Measurements from ENCODE around the gene ABHD12.
"Not testable (repeated sequence)": the region's sequence is repeated elsewhere in the genome, so short reads cannot be mapped to it uniquely, and the experiment has no call there.

ABHD12 gene

DNA sequence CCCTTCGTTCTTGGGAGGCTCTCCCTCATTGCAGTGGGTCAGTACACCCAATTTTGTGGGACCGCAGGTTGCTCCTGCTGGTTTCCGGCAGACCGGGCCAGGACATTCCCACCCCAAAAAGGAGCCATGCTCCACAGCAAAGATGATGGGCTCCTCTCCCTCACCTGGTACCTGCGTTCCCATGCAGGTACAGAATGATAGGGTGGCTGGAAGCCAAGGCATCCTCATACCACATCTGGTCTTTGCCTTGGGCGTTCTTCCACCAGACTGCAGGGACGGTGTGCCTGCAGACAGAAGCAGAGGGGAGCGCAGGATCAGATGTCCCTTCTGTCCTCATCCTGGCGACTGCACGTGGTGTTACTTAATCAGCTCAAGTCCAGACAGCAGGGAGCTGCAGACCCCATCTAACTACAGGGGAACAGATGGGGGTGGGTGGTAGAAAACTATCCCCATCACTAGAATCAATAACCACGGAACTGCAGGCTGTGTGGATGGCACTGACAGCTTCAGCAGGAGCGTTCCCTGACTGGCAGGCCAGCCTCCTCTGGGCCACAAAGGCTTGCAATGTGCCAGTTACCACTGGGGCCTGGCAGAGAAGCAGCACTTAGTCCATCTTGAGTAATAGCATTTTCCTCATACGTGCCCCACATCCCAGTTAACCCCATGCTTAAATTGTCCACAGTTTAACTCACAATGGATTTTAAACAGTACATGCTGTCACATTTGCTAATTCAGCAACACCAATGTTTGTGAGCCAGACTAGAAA, 70.4 kb downstream of the ABHD12 start:
- no peak for DNase-seq

DNA sequence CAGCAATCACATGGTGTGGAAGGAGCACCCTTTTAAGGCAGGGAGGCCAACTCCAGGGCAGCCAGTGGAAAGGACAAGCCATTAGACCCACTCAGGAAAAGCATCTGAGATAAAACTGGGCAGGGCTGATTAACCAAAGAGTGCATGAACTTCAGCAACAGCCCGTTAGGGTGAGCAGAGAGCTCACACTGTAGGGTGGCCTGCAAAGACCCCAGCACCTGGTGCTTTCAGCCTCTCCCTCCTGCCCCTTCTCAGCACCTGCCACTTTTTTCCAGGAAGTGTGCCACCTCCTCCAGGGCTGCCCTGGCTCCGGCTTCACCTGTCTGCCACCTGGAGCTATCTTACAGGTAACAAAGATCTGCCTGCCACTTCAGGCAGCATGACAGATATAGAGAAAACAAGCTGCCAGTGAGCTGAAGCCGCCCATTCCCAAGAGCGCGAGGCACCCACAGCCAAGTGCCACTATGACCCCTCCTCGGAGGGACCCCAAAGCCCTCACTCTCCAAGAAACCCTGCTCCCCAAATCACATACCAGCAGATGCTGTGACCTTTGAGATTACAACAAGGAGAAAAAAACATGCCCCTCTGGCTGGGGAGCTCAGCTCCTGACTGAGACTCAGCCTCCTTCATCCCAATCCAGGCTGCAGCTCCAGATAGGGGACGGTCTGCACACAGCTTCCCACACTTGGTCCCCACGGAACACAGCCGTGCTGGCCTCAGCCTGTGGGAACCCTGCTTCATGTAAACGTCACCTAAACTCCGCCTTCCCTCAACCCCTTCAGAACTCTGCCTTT, 71.2 kb downstream of the ABHD12 start:
- DNase-seq: no peak

GRCh38 chr20:25318471-25319240, 72.0 kb downstream of the ABHD12 start:
- no peak for DNase-seq

DNA sequence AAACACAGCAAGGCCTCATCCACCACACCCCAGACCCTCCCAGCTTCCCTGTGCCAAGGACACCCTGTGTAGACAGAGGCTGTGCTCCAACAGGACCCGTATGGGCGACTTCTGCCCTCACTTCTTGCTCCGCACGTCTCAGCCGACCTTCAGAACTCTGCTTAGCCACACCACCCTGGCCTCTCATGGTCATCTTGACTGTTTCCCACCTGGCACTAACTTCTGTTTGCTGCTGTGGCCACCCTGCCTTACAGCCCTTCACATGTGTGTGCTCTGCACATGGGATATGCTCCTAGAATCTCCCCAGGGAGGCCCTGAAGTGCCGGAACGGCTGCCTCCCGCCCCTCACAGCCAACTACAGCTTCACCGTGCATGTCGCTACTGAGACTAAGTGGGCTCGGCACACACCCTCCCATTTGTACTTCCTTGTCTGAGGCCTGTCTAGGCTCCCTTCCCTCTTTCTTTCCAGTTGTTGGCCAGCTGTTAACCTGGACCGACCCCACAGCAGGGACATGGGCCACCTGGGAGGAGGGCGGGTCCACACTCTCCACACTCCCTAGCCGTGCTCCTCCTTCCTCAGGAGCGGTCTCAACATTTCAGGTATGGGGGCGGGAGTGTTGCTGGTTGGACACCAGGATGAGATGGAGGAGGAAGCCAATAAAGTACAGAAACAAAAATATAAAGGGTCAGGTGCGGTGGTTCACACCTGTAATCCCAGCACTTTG, 73.1 kb downstream of the ABHD12 start:
- no peak for DNase-seq

DNA sequence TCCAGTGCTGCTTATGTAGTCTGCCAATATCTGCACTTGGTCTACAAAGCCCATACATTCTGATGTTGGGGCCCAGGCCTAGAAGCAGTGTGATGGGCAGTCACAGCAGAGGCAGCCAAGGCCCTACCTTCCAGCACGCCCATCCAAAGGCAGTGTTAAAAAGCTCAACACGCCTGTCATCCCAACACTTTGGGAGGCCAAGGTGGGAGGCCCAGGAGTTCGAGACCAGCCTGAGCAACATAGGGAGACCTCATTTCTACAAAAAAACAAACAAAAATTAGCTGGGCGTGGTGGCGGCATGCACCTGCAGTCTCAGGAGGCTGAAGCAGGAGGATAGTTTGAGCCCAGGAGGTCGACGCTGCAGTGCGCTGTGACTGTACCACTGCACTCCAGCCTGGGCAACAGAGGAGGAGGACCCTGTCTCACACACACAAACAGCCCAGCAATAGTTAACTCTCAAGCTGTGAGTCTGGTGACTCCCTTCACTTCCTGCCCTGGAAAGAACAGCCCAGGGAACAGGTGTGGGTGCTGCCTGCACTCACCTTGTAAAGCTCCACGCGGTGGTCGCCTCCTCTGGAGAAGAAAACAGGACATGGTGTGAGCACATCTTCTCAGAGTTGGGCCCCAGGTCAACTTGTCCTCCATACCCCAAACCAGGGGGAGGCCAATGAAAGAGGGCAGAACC, 74.0 kb downstream of the ABHD12 start:
- DNase-seq: no peak

GRCh38 chr20:25315418-25316210, 75.0 kb downstream of the ABHD12 start:
- no peak for DNase-seq

DNA sequence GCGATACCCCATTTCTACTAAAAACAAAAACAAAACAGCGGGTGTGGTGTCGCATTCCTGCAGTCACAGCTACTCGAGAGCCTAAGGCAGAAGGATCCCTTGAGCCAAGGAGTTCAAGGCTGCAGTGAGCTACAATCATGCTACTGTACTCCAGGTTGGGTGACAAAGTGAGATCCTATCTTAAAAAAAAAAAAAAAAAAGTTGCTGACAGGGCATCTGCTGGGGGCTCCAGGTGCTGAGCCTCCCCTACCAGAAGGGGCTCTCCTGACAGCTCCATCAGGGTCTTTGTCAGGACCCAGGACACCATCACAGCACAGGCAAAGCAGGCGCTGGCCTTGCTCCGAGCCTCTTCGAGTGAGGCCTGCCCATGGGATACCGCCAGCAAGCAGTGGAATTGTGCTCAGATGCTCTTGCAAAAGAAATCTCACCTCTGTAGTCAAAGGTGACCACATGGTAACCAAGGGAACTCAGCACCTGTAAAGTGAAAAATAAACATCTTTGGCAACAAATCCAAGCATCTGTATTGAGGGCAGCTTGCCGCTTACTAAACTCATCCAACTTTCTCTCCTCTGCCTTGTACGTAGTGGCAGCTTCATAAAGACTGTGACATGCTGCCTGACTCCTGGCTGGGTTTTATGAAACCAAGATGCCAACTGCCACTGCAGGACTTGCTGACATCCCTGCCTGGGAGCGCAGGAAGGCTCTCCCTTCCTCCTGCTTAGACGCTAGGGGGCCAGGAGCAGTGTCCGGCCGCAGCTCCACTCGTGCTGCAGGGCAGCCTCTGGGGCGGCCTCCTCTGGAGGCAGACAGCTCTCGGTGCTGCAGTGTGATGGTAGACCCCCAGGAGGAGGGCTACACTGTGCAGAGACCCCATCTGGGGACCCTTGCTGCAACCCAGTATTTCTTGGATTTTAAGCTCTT, 75.9 kb downstream of the ABHD12 start:
- DNase-seq: no peak

GRCh38 chr20:25313593-25313992, 77.0 kb downstream of the ABHD12 start:
- DNase-seq: peak; percentile 30

GRCh38 chr20:25312716-25313115, 77.9 kb downstream of the ABHD12 start:
- DNase-seq: not testable (repeated sequence)

DNA sequence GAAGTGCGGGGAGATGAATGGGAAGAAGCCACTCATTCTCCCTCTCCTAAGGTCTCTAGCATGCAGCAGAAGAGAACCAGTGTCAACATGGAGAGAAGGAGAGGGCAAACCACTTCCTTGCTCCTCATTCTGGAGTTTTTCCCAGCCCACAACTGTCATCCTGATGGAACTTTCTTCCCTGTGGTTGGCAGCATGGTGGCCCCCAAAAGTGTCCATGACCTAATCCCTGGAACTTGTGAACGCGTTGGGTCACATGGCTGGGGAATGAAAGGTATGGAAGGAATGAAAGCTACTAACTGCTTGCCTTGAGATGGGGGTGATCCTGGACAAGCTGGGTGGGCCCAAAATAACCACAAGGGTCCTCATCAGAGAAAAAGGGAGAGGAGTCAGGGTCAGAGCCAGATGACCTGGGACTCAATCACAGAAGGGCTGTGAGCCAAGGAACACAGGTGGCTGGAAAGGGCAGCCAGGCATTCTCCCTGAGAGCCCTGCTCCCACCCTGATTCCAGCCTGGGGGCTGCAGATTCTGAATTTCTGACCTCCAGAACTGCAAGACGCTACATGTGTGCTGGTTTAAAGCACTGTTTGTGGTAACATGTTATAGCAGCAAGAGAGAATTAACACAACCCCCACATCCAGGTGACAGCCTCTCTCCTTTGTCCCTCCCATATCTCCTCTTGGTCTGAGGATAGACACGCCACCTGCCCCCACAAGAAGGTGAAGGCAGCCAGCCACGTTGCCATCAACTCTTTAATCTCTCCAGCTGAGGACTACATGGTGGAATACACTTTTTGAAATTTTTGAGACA, 79.5 kb downstream of the ABHD12 start:
- no peak for DNase-seq

GRCh38 chr20:25310268-25310920, 80.2 kb downstream of the ABHD12 start:
- peak; percentile 84 for DNase-seq

DNA sequence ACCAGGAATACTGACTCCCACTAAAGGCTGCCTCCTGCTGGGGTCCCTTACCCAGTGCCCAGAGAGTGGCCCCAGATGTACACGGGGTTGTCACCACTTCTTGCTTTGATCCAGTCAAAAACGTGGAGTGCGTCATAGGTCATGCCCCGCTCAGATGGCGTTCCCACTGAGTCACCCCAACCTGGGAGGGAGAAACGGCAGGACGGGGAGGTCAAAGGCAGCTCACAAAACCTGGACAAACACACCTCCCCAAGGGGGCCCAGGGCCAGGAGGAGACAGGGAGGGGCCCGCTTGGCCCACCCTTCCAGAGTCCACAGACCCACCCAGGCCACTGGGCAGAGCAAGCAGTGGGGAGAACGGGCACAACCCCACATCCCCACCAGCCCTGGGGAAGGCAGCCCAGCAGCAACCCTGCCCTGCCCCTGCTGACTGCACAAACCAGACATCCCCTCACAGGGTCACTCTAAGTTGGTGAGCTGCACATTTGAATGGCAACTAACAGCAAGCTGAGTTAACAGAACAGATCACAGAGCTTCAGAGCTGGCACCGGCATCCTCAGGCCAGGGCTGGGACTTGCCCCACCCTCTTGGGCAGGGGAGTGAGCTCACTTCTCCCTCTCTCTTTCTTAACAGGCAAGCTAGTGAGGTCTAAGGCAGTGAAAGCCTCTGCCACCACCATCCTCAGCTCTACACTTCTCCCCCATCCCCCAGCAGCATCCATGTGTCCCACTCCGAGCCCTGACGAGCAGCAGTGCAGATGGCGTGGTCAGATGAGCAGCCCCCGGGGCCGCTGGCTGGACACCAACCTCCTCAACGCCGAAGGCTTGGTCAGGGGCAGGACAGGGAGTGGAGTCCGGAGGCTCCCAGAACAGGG, 81.0 kb downstream of the ABHD12 start:
- DNase-seq: peak; percentile 42

DNA sequence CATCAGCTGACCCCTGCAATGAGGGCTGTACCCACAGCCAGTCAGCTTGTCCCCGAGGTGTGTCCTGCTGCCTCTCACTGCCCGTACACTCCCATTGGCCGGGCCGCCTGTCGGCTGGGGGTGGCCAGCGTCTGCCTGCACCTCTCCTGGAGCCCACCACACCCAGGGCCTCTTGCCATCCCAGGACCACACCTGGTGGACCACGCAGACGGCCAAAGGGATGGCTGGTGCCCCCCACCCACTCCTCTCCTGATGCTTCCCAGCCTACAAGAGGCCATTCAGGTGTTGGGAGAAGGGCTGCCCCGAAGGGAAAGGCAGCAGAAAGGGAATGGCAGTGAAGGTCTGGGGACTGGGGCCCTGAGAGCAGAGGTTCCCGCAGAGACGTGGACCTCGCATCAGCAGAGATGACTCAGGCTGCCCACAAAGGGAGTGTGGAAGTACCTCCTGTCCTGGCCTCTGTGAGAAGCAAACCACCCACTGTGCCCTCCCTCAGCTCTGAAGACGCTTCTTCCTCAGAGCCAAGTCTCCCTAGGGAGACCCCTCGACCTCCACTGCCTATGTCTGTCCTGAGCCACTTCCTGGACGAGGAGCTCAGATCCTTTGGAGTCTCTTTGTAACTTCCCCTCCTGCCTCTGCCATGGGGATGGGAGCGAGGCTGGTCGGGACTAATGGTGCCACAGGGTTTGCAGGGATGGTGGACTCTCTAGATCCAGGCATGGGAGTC, 81.8 kb downstream of the ABHD12 start:
- no peak for DNase-seq

- DNase-seq: no peak
These were observed 82.5 kb downstream of the ABHD12 start for GRCh38 chr20:25308083-25308491.

DNA sequence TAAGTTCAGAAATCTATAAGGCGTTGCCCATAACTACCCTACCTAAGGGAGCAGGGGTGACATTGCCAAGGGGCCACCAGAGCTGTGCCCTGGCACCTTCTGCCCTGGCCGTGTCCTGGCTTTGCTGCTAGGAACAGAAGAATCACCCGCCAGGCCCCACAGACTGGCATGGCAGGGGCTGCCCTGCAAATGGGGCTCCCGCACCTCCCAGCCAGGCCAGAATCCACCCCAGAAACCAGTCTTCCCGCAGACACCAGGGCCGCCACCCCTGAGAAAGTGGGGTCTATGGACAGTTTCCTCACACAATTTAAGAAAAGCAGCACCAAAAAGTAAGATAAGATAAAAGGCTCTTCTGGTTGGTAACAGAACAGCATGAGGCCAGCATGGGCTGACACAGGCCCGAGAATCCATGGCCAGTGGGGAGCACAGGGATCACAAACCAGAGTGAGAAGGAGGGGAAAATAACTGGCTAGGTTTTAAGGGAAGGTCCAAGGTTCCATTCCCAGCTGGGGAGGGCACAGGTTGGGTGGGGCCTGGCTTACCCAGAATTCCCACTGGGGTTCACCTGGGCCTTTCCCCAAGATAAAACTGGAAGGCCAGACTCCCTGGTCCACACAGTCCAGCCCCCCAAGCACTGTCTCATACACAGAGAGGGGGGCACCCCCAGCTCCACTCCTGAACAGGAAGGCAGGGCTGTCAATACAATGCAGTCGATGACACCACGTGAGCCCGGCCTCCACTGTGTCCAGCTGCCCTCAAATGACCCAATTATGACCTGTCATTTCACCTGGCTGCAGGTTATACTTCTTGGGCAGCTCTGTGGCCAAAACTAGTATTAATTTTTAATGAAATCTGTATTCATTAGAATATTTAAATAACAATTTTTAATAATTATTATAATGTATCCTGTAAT, 83.4 kb downstream of the ABHD12 start:
- no peak for DNase-seq

DNA sequence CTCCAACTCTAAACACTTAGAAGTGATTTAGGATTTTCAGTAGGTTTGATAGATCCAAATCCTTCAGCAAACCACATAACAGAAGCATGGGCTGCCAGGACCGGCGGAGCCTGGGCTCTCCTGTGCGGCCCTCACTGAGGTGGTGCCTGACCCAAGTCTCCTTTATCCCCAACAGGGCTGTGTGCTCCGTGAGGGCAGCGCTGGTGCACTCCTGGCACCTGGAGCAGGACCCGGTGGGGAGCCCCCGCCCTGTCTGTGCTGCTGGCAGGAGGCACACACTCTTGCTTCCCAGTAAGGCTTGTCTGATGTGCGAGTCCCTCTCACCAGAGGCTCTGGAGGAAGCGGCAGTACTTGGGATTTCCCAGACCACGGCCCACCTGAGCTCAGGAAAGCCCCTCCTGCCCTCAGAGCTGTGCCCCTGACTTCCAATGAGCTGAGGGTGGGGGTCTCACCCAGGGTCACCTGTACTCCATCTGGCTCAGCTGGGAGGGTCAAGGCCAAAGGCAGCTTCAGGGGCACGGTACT, 86.5 kb downstream of the ABHD12 start:
- no peak for DNase-seq
